Fibroblast of lung (primary cell): ENCODE results near the gene RETNLB. TPM values are rescaled to one million over a fixed set of nuclear protein-coding genes. Genes with fewer than 3 reads are reported as not detected.

ENCODE experiments used
- DNase-seq, 2 donors: peaks; one replicate each; pipeline versions ENCODE4 v3.0.0 to v3.0.0-alpha.2; 2010; ENCODE audit warnings: low read depth in 2 of 2
- H2AFZ ChIP-seq: 2 replicates; pipeline ENCODE4 v1.5.1; 2012; ENCODE audit warnings: low read length, control low read depth, inconsistent platforms
- H3K27ac ChIP-seq: 2 replicates; pipeline ENCODE4 v1.5.1; 2011; ENCODE audit warnings: low read length, control low read depth; ENCODE audit not compliant: insufficient read depth
- H3K27me3 ChIP-seq: 2 replicates; pipeline ENCODE4 v1.5.1; 2011; ENCODE audit warnings: mild to moderate bottlenecking, low read length; ENCODE audit not compliant: control insufficient read depth, insufficient read depth
- H3K36me3 ChIP-seq: 2 replicates; pipeline ENCODE4 v1.5.1; 2011; ENCODE audit warnings: low read length; ENCODE audit not compliant: control insufficient read depth, insufficient read depth
- H3K4me1 ChIP-seq: 2 replicates; pipeline ENCODE4 v1.5.1; 2011; ENCODE audit warnings: low read length; ENCODE audit not compliant: control insufficient read depth, insufficient read depth; ENCODE audit errors: extremely low read depth
- H3K4me2 ChIP-seq: 2 replicates; pipeline ENCODE4 v1.5.1; 2011; ENCODE audit warnings: low read length, control low read depth; ENCODE audit not compliant: insufficient read depth; ENCODE audit errors: extremely low read depth
- H3K4me3 ChIP-seq, 4 experiments: fragments of 200-600 bp in 1 of 4; sonication (generic) in 1 of 4; replicated peaks in 1 of 4; 2 replicates each; pipeline ENCODE4 v1.5.1; 2011 to 2016; ENCODE audit warnings: low read length in 4 of 4, low read depth in 3 of 4, mild to moderate bottlenecking in 3 of 4, control low read depth in 2 of 4, inconsistent platforms in 1 of 4, mixed read lengths in 1 of 4; ENCODE audit not compliant: insufficient read depth in 1 of 4; ENCODE audit errors: control extremely low read depth in 1 of 4
- H3K79me2 ChIP-seq: 2 replicates; pipeline ENCODE4 v1.5.1; 2012; ENCODE audit warnings: mild to moderate bottlenecking, low read length, inconsistent platforms; ENCODE audit not compliant: control insufficient read depth, insufficient read depth
- H3K9ac ChIP-seq: 2 replicates; pipeline ENCODE4 v1.5.1; 2011; ENCODE audit warnings: mild to moderate bottlenecking, low read length, control low read depth; ENCODE audit not compliant: insufficient read depth
- H3K9me3 ChIP-seq: 2 replicates; pipeline ENCODE4 v1.5.1; 2012; ENCODE audit warnings: low read depth, low read length; ENCODE audit not compliant: control insufficient read depth, insufficient read depth
- H4K20me1 ChIP-seq: 2 replicates; pipeline ENCODE4 v1.5.1; 2011; ENCODE audit warnings: low read length; ENCODE audit not compliant: control insufficient read depth, insufficient read depth; ENCODE audit errors: extremely low read depth
- CTCF ChIP-seq, 2 donors: IDR thresholded peaks in 1 of 2; conservative IDR thresholded peaks in 1 of 2; 1 replicate in 1 of 2; 2 replicates in 1 of 2; pipeline ENCODE4 v1.5.1; 2011 to 2012; ENCODE audit warnings: low read length in 2 of 2, control low read depth in 1 of 2, inconsistent platforms in 1 of 2, low read depth in 1 of 2, mild to moderate bottlenecking in 1 of 2
- EZH2 ChIP-seq: IDR thresholded peaks from 2 replicates; pipeline ENCODE4 v1.5.1; 2012; ENCODE audit warnings: low read length, control low read depth, mild to moderate bottlenecking; ENCODE audit errors: missing control alignments
- polyA minus RNA-seq: library from RNA; depleted of rRNA, polyadenylated mRNA; stranded (reverse); fragments of >200 nt; gene quantifications from 2 replicates; pipeline ENCODE4 v1.2.3, GENCODE V29; 2011; ENCODE audit warnings: low replicate concordance
- polyA plus RNA-seq, 2 donors: library from polyadenylated mRNA; depleted of rRNA in 1 of 2; stranded (reverse) in 1 of 2; unstranded in 1 of 2; fragments of >200 nt; gene quantifications; 2 replicates each; pipeline ENCODE4 v1.2.1, GENCODE V29; 2011 to 2012; ENCODE audit warnings: missing spikeins in 1 of 2
- total RNA-seq: library from RNA; depleted of rRNA; stranded (reverse); fragments of >200 nt; gene quantifications from 2 replicates; pipeline ENCODE4 v1.2.1, GENCODE V29; 2014

The RETNLB gene
- not detected in 2 replicates for total RNA-seq
- not detected in 2 replicates for polyA plus RNA-seq
- polyA plus RNA-seq (2012): not detected in 2 replicates
- not detected in 2 replicates for polyA minus RNA-seq

- Histone ChIP-seq H3K9ac (no peak within 1 kb of the TSS), H3K27me3 (no peaks in the 10 kb centered on the region), H2AFZ (no peak within 1 kb of the TSS), H4K20me1 (no peaks in the 10 kb centered on the region), H3K27ac (no peak within 1 kb of the TSS), H3K4me2 (no peak within 1 kb of the TSS), H3K36me3 (no peaks in the 10 kb centered on the region), H3K4me1 (no peaks in the 10 kb centered on the region), H3K9me3 (no peaks in the 10 kb centered on the region), H3K79me2 (no peaks in the 10 kb centered on the region), H3K4me3 (no peak within 1 kb of the TSS)
- TF ChIP-seq EZH2: no peak
- TF ChIP-seq CTCF (conservative IDR thresholded peaks at IDR 0.05 in 1 of 2, IDR thresholded peaks at IDR 0.05 in 1 of 2; ENCODE audit: low read depth in 1 of 2, low read length in 2 of 2): no peak
- DNase-seq: no peak
These were observed at the start of gene RETNLB for GRCh38 chr3:108757404-108757982. Gene RETNLB, minus strand, starts transcription at chr3:108757410. Its CDS starts 225 bp downstream, at chr3:108757185.

GRCh38 chr3:108806316-108806715, 49.1 kb upstream of the RETNLB start:
- H3K27ac ChIP-seq: no peak overlapping the region

GRCh38 chr3:108804966-108805365, 47.8 kb upstream of the RETNLB start:
- no peaks in the 10 kb centered on the region for H3K36me3 ChIP-seq
- H3K9ac ChIP-seq: no peak overlapping the region
- H3K4me1 ChIP-seq: no peaks in the 10 kb centered on the region
- H3K79me2 ChIP-seq: no peaks in the 10 kb centered on the region
- H3K9me3 ChIP-seq: no peaks in the 10 kb centered on the region
- H2AFZ ChIP-seq: no peak overlapping the region
- no peak overlapping the region for H3K4me2 ChIP-seq
- no peak overlapping the region for H3K27ac ChIP-seq
- no peak overlapping the region for H3K4me3 ChIP-seq
- TF ChIP-seq CTCF (conservative IDR thresholded peaks at IDR 0.05 in 1 of 2, IDR thresholded peaks at IDR 0.05 in 1 of 2; ENCODE audit: low read depth in 1 of 2, low read length in 2 of 2): no peak
- TF ChIP-seq EZH2: no peak
- no peaks in the 10 kb centered on the region for H4K20me1 ChIP-seq
- no peaks in the 10 kb centered on the region for H3K27me3 ChIP-seq
- DNase-seq: no peak

More at GRCh38 chr3:108806316-108806715, 49.1 kb upstream of the RETNLB start:
- Histone ChIP-seq H3K9ac (no peak overlapping the region), H4K20me1 (no peaks in the 10 kb centered on the region), H2AFZ (no peak overlapping the region), H3K4me1 (no peaks in the 10 kb centered on the region), H3K79me2 (no peaks in the 10 kb centered on the region), H3K9me3 (no peaks in the 10 kb centered on the region), H3K36me3 (no peaks in the 10 kb centered on the region), H3K4me3 (no peak overlapping the region), H3K4me2 (no peak overlapping the region), H3K27me3 (no peaks in the 10 kb centered on the region)
- DNase-seq: no peak
- no peak for TF ChIP-seq EZH2
- no peak for TF ChIP-seq CTCF (conservative IDR thresholded peaks at IDR 0.05 in 1 of 2, IDR thresholded peaks at IDR 0.05 in 1 of 2; ENCODE audit: low read depth in 1 of 2, low read length in 2 of 2)
